Measurements from ENCODE around the gene COPS3. TPM values are rescaled to one million over a fixed set of nuclear protein-coding genes. Genes with fewer than 3 reads are reported as not detected.

Gene COPS3
- total and polyA plus RNA-seq, 4 donors, result 24.6 to 77.3 (median 30.2) TPM

DNA sequence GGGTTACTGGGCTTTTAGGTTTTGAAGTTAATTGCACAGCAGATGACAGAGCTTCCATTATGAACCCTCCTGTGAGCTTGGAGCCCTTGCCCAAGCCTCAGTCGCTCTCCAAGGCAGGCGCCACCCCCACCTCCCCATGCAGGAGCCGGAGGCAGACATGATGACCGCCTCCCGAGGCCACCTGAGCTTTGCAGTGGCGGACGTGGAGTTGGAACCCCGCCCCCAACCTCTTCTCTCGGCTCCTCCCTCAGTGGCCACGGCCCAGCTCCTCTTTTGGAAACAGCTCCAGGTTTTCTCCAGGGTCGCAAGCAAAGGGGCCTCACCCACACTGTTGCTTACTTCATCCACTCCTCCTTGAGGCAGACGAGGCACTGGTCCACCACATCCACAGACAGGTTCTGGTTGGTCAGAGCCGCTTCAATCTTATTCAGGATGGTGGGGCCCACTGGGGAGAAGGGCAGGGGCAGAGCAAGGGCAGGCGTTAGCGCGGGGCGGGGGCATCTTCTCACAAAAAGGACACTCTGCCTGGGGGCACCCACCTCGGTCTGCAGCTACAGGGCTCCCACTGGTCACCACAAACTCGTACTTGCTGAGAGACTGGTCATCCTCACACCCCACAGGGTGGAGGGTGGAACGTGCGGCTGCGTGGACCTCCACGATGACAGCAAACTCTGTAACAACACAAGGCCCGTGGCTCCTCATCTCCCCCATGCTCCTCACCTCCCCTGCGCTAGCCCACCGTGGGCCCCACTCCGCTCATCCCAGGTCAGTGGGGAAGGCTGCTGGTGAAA, 66.2 kb downstream of the COPS3 start:
- H3K36me3 ChIP-seq (ENCODE audit: control insufficient read depth in 4 of 4, insufficient read depth in 3 of 4, low read depth in 1 of 4, low read length in 3 of 4), result peaks cover 29 to 71% (median 51%) of the 10 kb centered on the region in 4 donors
- WGBS, result 92% methylated on average over 27 of the region's 27 CpGs
- no peak overlapping the region for H3K4me3 ChIP-seq (ENCODE audit: low read depth in 1 of 3, low read length in 3 of 3)
- H3K27ac ChIP-seq (ENCODE audit: low read depth in 1 of 2, low read length in 2 of 2), result no peak overlapping the region
- no peak for DNase-seq (ENCODE audit: low spot score)
- H3K9ac ChIP-seq (ENCODE audit: low read depth in 1 of 2, low read length in 2 of 2), result no peak overlapping the region
- H3K27me3 ChIP-seq (ENCODE audit: control insufficient read depth in 4 of 4, insufficient read depth in 4 of 4, low read length in 3 of 4), result no peaks in the 10 kb centered on the region
- H3K9me3 ChIP-seq (ENCODE audit: control insufficient read depth in 4 of 4, low read length in 3 of 4), result no peaks in the 10 kb centered on the region
- TF ChIP-seq, protein P1, sequence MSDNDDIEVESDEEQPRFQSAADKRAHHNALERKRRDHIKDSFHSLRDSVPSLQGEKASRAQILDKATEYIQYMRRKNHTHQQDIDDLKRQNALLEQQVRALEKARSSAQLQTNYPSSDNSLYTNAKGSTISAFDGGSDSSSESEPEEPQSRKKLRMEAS (IDR thresholded peaks at IDR 0.05), result no peak
- TF ChIP-seq YY1 (IDR thresholded peaks at IDR 0.05) (no peak), SP1 (IDR thresholded peaks at IDR 0.05) (no peak), FOXA1 (IDR thresholded peaks at IDR 0.05) (no peak), NR2F2 (IDR thresholded peaks at IDR 0.05) (no peak), HNF4G (IDR thresholded peaks at IDR 0.05) (no peak), RAD21 (IDR thresholded peaks at IDR 0.05) (no peak), EGR1 (IDR thresholded peaks at IDR 0.05; ENCODE audit: low read depth in 2 of 2) (no peak)
- no peaks in the 10 kb centered on the region for H3K4me1 ChIP-seq (ENCODE audit: control insufficient read depth in 4 of 4, insufficient read depth in 4 of 4, low read length in 3 of 4)

DNA sequence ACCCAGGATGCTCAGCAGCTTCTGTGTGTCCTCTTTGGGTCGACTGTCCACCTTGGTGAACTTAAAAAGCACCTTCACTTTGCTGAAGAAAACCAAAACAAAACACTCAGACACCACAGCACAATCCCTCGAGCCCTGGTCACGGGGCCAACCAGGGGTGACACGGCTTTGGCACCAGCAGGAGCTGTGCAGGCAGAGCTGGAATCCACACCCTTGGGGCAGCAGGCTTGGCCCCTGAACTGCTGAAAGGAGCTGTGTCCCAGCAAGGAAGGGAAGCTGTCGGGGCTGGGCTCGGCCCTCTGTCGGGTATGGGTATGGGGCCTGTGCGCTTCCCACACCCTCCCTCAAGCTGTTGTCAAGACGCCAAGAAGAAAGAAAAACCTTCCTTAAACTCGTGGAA, 67.3 kb downstream of the COPS3 start:
- H3K27me3 ChIP-seq (ENCODE audit: control insufficient read depth in 4 of 4, insufficient read depth in 4 of 4, low read length in 3 of 4), result no peaks in the 10 kb centered on the region
- H3K4me1 ChIP-seq (ENCODE audit: control insufficient read depth in 4 of 4, insufficient read depth in 4 of 4, low read length in 3 of 4), result no peaks in the 10 kb centered on the region
- DNase-seq (ENCODE audit: low spot score), result no peak
- WGBS, result 87% methylated on average over 10 of the region's 10 CpGs
- no peaks in the 10 kb centered on the region for H3K9me3 ChIP-seq (ENCODE audit: control insufficient read depth in 4 of 4, low read length in 3 of 4)
- TF ChIP-seq, protein P2, sequence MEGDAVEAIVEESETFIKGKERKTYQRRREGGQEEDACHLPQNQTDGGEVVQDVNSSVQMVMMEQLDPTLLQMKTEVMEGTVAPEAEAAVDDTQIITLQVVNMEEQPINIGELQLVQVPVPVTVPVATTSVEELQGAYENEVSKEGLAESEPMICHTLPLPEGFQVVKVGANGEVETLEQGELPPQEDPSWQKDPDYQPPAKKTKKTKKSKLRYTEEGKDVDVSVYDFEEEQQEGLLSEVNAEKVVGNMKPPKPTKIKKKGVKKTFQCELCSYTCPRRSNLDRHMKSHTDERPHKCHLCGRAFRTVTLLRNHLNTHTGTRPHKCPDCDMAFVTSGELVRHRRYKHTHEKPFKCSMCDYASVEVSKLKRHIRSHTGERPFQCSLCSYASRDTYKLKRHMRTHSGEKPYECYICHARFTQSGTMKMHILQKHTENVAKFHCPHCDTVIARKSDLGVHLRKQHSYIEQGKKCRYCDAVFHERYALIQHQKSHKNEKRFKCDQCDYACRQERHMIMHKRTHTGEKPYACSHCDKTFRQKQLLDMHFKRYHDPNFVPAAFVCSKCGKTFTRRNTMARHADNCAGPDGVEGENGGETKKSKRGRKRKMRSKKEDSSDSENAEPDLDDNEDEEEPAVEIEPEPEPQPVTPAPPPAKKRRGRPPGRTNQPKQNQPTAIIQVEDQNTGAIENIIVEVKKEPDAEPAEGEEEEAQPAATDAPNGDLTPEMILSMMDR (IDR thresholded peaks at IDR 0.05; ENCODE audit: low read depth, low read length, missing input control), result no peak
- TF ChIP-seq, protein P3, sequence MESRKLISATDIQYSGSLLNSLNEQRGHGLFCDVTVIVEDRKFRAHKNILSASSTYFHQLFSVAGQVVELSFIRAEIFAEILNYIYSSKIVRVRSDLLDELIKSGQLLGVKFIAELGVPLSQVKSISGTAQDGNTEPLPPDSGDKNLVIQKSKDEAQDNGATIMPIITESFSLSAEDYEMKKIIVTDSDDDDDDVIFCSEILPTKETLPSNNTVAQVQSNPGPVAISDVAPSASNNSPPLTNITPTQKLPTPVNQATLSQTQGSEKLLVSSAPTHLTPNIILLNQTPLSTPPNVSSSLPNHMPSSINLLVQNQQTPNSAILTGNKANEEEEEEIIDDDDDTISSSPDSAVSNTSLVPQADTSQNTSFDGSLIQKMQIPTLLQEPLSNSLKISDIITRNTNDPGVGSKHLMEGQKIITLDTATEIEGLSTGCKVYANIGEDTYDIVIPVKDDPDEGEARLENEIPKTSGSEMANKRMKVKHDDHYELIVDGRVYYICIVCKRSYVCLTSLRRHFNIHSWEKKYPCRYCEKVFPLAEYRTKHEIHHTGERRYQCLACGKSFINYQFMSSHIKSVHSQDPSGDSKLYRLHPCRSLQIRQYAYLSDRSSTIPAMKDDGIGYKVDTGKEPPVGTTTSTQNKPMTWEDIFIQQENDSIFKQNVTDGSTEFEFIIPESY (IDR thresholded peaks at IDR 0.05), result no peak
- no peak for TF ChIP-seq YY1 (IDR thresholded peaks at IDR 0.05)
- TF ChIP-seq HNF4G (IDR thresholded peaks at IDR 0.05), result no peak
- no peak for TF ChIP-seq SP1 (IDR thresholded peaks at IDR 0.05)
- TF ChIP-seq, protein P4, sequence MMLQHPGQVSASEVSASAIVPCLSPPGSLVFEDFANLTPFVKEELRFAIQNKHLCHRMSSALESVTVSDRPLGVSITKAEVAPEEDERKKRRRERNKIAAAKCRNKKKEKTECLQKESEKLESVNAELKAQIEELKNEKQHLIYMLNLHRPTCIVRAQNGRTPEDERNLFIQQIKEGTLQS (IDR thresholded peaks at IDR 0.05), result no peak
- no peak for TF ChIP-seq JUND (IDR thresholded peaks at IDR 0.05)
- no peak for TF ChIP-seq GABPA (IDR thresholded peaks at IDR 0.05 in 1 of 2, conservative IDR thresholded peaks at IDR 0.05 in 1 of 2)
- TF ChIP-seq HNF4A (conservative IDR thresholded peaks at IDR 0.05), result no peak
- no peak for TF ChIP-seq NR2F2 (IDR thresholded peaks at IDR 0.05)
- TF ChIP-seq TAF1 (conservative IDR thresholded peaks at IDR 0.05), result no peak
- no peak for TF ChIP-seq FOXA1 (IDR thresholded peaks at IDR 0.05)
- TF ChIP-seq EGR1 (IDR thresholded peaks at IDR 0.05; ENCODE audit: low read depth in 2 of 2), result no peak
- TF ChIP-seq FOXA2 (IDR thresholded peaks at IDR 0.05), result no peak
- no peak for TF ChIP-seq RAD21 (IDR thresholded peaks at IDR 0.05)
- TF ChIP-seq, protein P1 (IDR thresholded peaks at IDR 0.05), result no peak
- no peak overlapping the region for H3K27ac ChIP-seq (ENCODE audit: low read depth in 1 of 2, low read length in 2 of 2)
- no peak overlapping the region for H3K4me3 ChIP-seq (ENCODE audit: low read depth in 1 of 3, low read length in 3 of 3)
- H3K9ac ChIP-seq (ENCODE audit: low read depth in 1 of 2, low read length in 2 of 2), result no peak overlapping the region
- H3K36me3 ChIP-seq (ENCODE audit: control insufficient read depth in 4 of 4, insufficient read depth in 3 of 4, low read depth in 1 of 4, low read length in 3 of 4), result peaks cover 25 to 64% (median 46%) of the 10 kb centered on the region in 4 donors

All from liver (tissue), 9 donors.